K562 (cell line): ENCODE results near the gene TAF9. TPM values are rescaled to one million over a fixed set of nuclear protein-coding genes. Genes with fewer than 3 reads are reported as not detected.
"Not testable (repeated sequence)": the region's sequence is repeated elsewhere in the genome, so short reads cannot be mapped to it uniquely, and the experiment has no call there.

Source experiments
- ATAC-seq: fragments of 200-7000 bp; cut with Tn5 transposase; 3 replicates; pipeline ENCODE4 v1.9.1; 2020; ENCODE audit warnings: moderate library complexity
- BruUV-seq: library from RNA; stranded (reverse); fragments of 400-500 nt; replicated peaks from 2 replicates; lab custom pipeline; 2021; lab: Mats Ljungman, UMichigan
- CTCF ChIA-PET: fragments of 300-600 bp; formaldehyde crosslinking; extraction: SDS; loops from one replicate; lab custom pipeline; 2021; ENCODE audit warnings: low intra/inter-chr PET ratio; lab: Yijun Ruan, JAX
- POLR2A ChIA-PET: fragments of 300-600, 350-650 bp; sonication (Branson Sonifier 250); formaldehyde crosslinking; extraction: SDS; loops from one replicate; lab custom pipeline; 2021; ENCODE audit warnings: antibody characterized with exemption, inconsistent platforms; lab: Yijun Ruan, JAX
- DNase-seq, 4 experiments: peaks; one replicate each; pipeline versions ENCODE4 v3.0.0 to v3.0.0-alpha.2; 2011 to 2018; ENCODE audit warnings: low spot score in 3 of 4, mixed read lengths in 3 of 4; ENCODE audit errors: extremely low read depth in 1 of 4
- FAIRE-seq: peaks from 2 replicates; lab custom pipeline; 2011; peaks lifted over from hg19 to GRCh38; lab: Jason Lieb, UNC
- H2AFZ ChIP-seq: 2 replicates; pipeline ENCODE4 v1.6.0; 2011; ENCODE audit warnings: low read depth, low read length, control low read depth, inconsistent platforms
- H3K27ac ChIP-seq: fragments of 200-600 bp; 3 replicates; pipeline ENCODE4 v1.8.0; 2011; ENCODE audit warnings: low read depth, mild to moderate bottlenecking, control low read depth, inconsistent platforms, low read length, moderate library complexity, mixed read lengths; ENCODE audit errors: extremely low read depth
- H3K27me3 ChIP-seq, 2 experiments: fragments of 300-600 bp in 1 of 2; 2 replicates in 1 of 2; 3 replicates in 1 of 2; pipeline versions ENCODE4 v1.6.0 to v1.8.0; 2011; ENCODE audit warnings: inconsistent platforms in 2 of 2, low read length in 2 of 2, mild to moderate bottlenecking in 1 of 2, mixed read lengths in 1 of 2, moderate library complexity in 1 of 2; ENCODE audit not compliant: control insufficient read depth in 2 of 2, insufficient read depth in 2 of 2
- H3K36me3 ChIP-seq: fragments of 300-600 bp; 3 replicates; pipeline ENCODE4 v1.8.0; 2011; ENCODE audit warnings: mild to moderate bottlenecking, low read length, inconsistent platforms; ENCODE audit not compliant: control insufficient read depth, insufficient read depth
- H3K4me1 ChIP-seq, 2 experiments: fragments of 200-600 bp in 1 of 2; replicated peaks in 1 of 2; 2 replicates in 1 of 2; 3 replicates in 1 of 2; pipeline versions ENCODE4 v1.5.1 to v1.8.0; 2011; ENCODE audit warnings: inconsistent platforms in 2 of 2, low read length in 2 of 2, mild to moderate bottlenecking in 1 of 2, mixed read lengths in 1 of 2, moderate library complexity in 1 of 2; ENCODE audit not compliant: control insufficient read depth in 2 of 2, insufficient read depth in 2 of 2
- H3K4me2 ChIP-seq: 2 replicates; pipeline ENCODE4 v1.6.1; 2011; ENCODE audit warnings: low read length, control low read depth, inconsistent platforms, mixed read lengths; ENCODE audit not compliant: insufficient read depth
- H3K4me3 ChIP-seq: fragments of 200-600 bp; sonication (generic), shearing (Covaris generic); 2 replicates; pipeline ENCODE4 v1.5.1; 2016; ENCODE audit warnings: control low read depth, inconsistent platforms
- H3K79me2 ChIP-seq: fragments of 200-600 bp; 3 replicates; pipeline ENCODE4 v1.8.0; 2011; ENCODE audit warnings: low read length, inconsistent platforms; ENCODE audit not compliant: control insufficient read depth, insufficient read depth
- H3K9ac ChIP-seq, 2 experiments: 2 replicates each; pipeline versions ENCODE4 v1.6.0 to v1.6.1; 2011; ENCODE audit warnings: low read depth in 2 of 2, low read length in 2 of 2, control low read depth in 1 of 2, inconsistent platforms in 1 of 2, mild to moderate bottlenecking in 1 of 2, mixed read lengths in 1 of 2; ENCODE audit not compliant: insufficient read depth in 1 of 2
- H3K9me1 ChIP-seq: one replicate; pipeline ENCODE4 v1.6.0; 2011; ENCODE audit warnings: inconsistent platforms, mild to moderate bottlenecking, low read length, moderate library complexity; ENCODE audit not compliant: control insufficient read depth, insufficient read depth
- H3K9me3 ChIP-seq: replicated peaks from 2 replicates; pipeline ENCODE4 v1.5.1; 2011; ENCODE audit warnings: low read depth, low read length, inconsistent platforms; ENCODE audit not compliant: control insufficient read depth, insufficient read depth
- H4K20me1 ChIP-seq: replicated peaks from 2 replicates; pipeline ENCODE4 v1.6.1; 2011; ENCODE audit warnings: low read length, inconsistent platforms, mixed read lengths; ENCODE audit not compliant: control insufficient read depth, insufficient read depth
- DDX20 ChIP-seq: fragments of 450-650 bp; IDR thresholded peaks from 2 replicates; pipeline ENCODE4 v1.6.1; 2016; ENCODE audit warnings: missing genetic modification characterization, low read depth, mild to moderate bottlenecking, missing compliant biosample characterization, moderate library complexity
- PTTG1 ChIP-seq: fragments of 450-650 bp; IDR thresholded peaks from 2 replicates; pipeline ENCODE4 v1.6.1; 2016; ENCODE audit warnings: low read depth, mild to moderate bottlenecking, missing genetic modification characterization, missing compliant biosample characterization
- SP1 ChIP-seq: sonication (generic); formaldehyde crosslinking; IDR thresholded peaks from 2 replicates; pipeline ENCODE4 v1.8.1; 2022; ENCODE audit warnings: mild to moderate bottlenecking, missing genetic modification reagents
- SPI1 ChIP-seq: IDR thresholded peaks from 2 replicates; pipeline ENCODE4 v1.6.1; 2011; ENCODE audit warnings: low read depth, low read length, control low read depth, borderline replicate concordance
- WGBS: fragments of 100-300 bp; shearing (Covaris generic); methylation state at CpG from one replicate; pipeline ENCODE4 v1.1.6; 2016; ENCODE audit warnings: low coverage, mixed read lengths; ENCODE audit not compliant: insufficient coverage; ENCODE audit errors: missing lambda C conversion rate; 5-methylcytosine and 5-hydroxymethylcytosine counted together
- in situ Hi-C: fragments of 300-500 bp; cut with MboI; formaldehyde crosslinking; loops from 4 replicates; pipeline ENCODE4 v1.15.0; 2018; ENCODE audit warnings: inconsistent platforms, mixed read lengths
- intact Hi-C: fragments of 100-400 bp; cut with micrococcal nuclease; formaldehyde crosslinking; loops from 2 replicates; pipeline ENCODE4 v1.14.2; 2022
- polyA plus RNA-seq, 8 experiments: library from polyadenylated mRNA; depleted of rRNA in 4 of 8; stranded (reverse) in 5 of 8; unstranded in 3 of 8; fragments of >200 nt; fragmentation: Nextera tagmentation in 2 of 8; fragmentation: Illumina TruSeq in 1 of 8; extraction: Ambion mirVana in 2 of 8; extraction: Trizol in 1 of 8; gene quantifications; 2 replicates each; pipeline versions ENCODE4 v1.2.1 to v1.2.3, GENCODE V29; 2011 to 2014; ENCODE audit warnings: inconsistent platforms in 1 of 8, missing spikeins in 1 of 8
- total RNA-seq, 7 experiments: library from RNA; depleted of rRNA in 6 of 7; stranded (reverse); fragments of >200 nt in 6 of 7; fragmentation: Illumina TruSeq in 2 of 7; extraction: Trizol in 2 of 7; gene quantifications; 2 replicates each; pipeline versions ENCODE4 v1.2.1 to v1.2.3, GENCODE V29; 2011 to 2021; ENCODE audit warnings: low replicate concordance in 1 of 7
- TF ChIP-seq, protein P1 (sequence below): sonication (generic); IDR thresholded peaks from 2 replicates; pipeline ENCODE4 v1.6.1; 2016
- TF ChIP-seq, protein P2 (sequence below): fragments of 200-800 bp; sonication (Bioruptor generic); IDR thresholded peaks from 2 replicates; pipeline ENCODE4 v1.6.1; 2017; ENCODE audit warnings: missing genetic modification characterization, missing compliant biosample characterization
- TF ChIP-seq, protein P3 (sequence below): fragments of 450-650 bp; IDR thresholded peaks from 2 replicates; pipeline ENCODE4 v1.6.1; 2016; ENCODE audit warnings: antibody characterized with exemption

Gene TAF9
- total and polyA plus RNA-seq, 9 of the 15 experiments (the other 6 are each of a cell fraction or from before 2014, with no cell fraction given): 119 to 566 (median 207) TPM

DNA sequence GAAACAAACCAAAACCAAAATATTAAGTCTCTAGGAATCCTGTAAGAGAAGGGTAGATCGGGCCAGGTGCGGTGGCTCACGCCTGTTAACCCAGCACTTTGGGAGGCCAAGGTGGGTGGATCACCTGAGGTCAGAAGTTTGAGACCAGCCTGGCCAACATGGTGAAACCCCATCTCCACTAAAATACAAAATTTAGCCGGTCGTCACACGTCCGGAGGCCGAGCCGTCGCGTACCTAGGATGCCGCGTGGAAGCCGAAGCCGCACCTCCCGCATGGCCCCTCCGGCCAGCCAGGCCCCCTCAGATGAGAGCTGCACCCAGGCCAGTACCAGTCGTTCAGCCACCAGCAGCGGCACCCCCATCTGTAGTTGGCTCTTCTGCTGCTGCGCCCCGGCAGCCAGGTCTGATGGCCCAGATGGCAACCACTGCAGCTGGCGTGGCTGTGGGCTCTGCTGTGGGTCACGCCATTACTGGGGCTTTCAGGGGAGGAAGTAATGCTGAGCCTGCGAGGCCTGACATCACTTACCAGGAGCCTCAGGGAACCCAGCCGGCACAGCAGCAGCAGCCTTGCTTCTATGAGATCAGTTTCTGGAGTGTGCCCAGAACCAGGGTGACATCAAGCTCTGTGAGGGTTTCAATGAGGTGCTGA lies 35.5 kb downstream of the TAF9 start:
- H2AFZ ChIP-seq, H3K36me3 ChIP-seq, H3K27ac ChIP-seq, ATAC-seq, FAIRE-seq, CTCF ChIA-PET, H3K4me2 ChIP-seq, BruUV-seq, H3K27me3 ChIP-seq, H3K9me1 ChIP-seq, H3K9ac ChIP-seq, H3K4me3 ChIP-seq, H3K9me3 ChIP-seq, in situ Hi-C loops, H4K20me1 ChIP-seq, DNase-seq: not testable (repeated sequence)
- peaks cover 14% of the 10 kb centered on the region; the same call in 2 of the 3 replicates for H3K79me2 ChIP-seq
- peaks cover 7 to 33% of the 10 kb centered on the region in 2 experiments; a peak in 4 of 5 replicates for H3K4me1 ChIP-seq
- WGBS: 89% methylated on average over 18 of the region's 25 CpGs
- intact Hi-C loops: loop anchor here (1.0 to 10.0 kb wide), 3 partner anchors 67 to 309 kb away; no protein-coding TSS in a partner anchor
- POLR2A ChIA-PET: interaction anchor here (1.1 kb wide), 1 partner anchor 8 kb away, joined by 3 read pairs; no protein-coding TSS in a partner anchor

DNA sequence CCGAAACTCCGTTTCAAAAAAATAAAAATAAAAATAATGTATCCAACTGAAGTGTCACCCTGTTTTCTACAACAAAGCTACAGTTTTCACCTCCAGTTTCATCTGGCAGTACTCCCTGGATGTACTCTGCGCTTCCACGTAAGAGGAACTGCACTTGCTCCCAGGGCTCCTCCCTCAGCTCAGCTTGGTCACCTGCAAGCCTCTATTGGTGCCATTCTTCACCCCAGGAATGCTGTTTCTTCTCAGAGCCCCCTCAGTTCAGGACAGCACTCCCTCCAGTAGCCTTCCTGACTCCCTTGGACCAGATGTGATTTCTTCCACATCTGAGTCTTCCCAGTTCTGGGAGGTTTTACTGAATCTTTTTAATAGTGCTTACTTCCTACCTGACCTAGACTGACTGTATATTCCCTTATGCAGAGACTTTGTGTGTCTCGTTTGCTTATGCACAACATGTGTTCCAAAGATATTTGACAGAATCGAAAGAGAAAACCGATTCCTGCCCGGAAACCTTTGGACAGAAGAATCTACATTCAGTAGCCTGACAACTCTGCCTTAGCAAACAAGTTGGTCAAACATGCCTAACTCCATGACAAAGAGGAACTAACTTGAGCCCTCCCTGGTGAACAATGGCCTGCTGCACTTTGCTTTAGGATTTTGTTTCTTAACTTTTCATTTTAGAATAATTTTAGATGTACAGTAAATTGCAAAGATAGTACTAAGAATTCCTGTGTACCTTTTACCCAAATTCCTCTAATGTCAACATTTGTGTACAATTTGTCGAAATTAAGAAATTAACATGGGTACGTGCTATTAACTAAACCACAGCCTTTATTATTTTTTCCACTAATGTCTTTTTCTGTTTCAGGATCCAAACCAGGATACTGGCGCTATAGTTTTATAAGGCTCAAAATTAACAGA lies 37.5 kb downstream of the TAF9 start:
- WGBS: 41% methylated on average over 11 of the region's 11 CpGs
- POLR2A ChIA-PET: no interaction called here
- Histone ChIP-seq H3K79me2 (peaks cover 14% of the 10 kb centered on the region; the same call in 2 of the 3 replicates), H3K9me3 (no peaks in the 10 kb centered on the region), H3K4me2 (peak overlapping the region; percentile 89), H3K27ac (peak overlapping the region; percentile 93; the same call in 2 of the 3 replicates), H3K27me3 (no peaks in the 10 kb centered on the region), H3K36me3 (no peaks in the 10 kb centered on the region), H3K9ac (peak overlapping the region; percentile 6 to 79), H4K20me1 (no peaks in the 10 kb centered on the region), H3K4me3 (peak overlapping the region; percentile 56), H2AFZ (peak overlapping the region; percentile 99), H3K9me1 (no peaks in the 10 kb centered on the region), H3K4me1 (peaks cover 7 to 33% of the 10 kb centered on the region in 2 experiments; a peak in 4 of 5 replicates)
- intact Hi-C loops (loop anchor here (10.0 kb wide), 1 partner anchor 307 kb away; no protein-coding TSS in a partner anchor), in situ Hi-C loops (no loop called here)
- ATAC-seq: peak; percentile 17
- TSS peak; percentile 79 for BruUV-seq
- no peak for DNase-seq
- TF ChIP-seq SPI1 (peak; percentile 48; the same call in 1 of the 2 replicates), DDX20 (tag) (no peak), PTTG1 (0 out of 2 replicates have a peak, but pooled peaks have one; percentile 9), SP1 (CRISPR knock-in tag) (no peak)
- TF ChIP-seq, protein P1, sequence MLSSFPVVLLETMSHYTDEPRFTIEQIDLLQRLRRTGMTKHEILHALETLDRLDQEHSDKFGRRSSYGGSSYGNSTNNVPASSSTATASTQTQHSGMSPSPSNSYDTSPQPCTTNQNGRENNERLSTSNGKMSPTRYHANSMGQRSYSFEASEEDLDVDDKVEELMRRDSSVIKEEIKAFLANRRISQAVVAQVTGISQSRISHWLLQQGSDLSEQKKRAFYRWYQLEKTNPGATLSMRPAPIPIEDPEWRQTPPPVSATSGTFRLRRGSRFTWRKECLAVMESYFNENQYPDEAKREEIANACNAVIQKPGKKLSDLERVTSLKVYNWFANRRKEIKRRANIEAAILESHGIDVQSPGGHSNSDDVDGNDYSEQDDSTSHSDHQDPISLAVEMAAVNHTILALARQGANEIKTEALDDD: peak; percentile 64
- TF ChIP-seq, protein P2, sequence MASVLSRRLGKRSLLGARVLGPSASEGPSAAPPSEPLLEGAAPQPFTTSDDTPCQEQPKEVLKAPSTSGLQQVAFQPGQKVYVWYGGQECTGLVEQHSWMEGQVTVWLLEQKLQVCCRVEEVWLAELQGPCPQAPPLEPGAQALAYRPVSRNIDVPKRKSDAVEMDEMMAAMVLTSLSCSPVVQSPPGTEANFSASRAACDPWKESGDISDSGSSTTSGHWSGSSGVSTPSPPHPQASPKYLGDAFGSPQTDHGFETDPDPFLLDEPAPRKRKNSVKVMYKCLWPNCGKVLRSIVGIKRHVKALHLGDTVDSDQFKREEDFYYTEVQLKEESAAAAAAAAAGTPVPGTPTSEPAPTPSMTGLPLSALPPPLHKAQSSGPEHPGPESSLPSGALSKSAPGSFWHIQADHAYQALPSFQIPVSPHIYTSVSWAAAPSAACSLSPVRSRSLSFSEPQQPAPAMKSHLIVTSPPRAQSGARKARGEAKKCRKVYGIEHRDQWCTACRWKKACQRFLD (CRISPR knock-in tag): 0 out of 2 replicates have a peak, but pooled peaks have one; percentile 11
- TF ChIP-seq, protein P3, sequence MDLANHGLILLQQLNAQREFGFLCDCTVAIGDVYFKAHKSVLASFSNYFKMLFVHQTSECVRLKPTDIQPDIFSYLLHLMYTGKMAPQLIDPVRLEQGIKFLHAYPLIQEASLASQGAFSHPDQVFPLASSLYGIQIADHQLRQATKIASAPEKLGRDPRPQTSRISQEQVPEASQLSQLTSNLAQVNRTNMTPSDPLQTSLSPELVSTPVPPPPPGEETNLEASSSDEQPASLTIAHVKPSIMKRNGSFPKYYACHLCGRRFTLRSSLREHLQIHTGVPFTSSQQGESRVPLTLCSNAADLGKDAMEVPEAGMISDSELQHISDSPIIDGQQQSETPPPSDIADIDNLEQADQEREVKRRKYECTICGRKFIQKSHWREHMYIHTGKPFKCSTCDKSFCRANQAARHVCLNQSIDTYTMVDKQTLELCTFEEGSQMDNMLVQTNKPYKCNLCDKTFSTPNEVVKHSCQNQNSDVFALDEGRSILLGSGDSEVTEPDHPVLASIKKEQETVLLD: no peak
- CTCF ChIA-PET: interaction anchor here (0.6 kb wide), 1 partner anchor 67 kb away, joined by 3 read pairs; no protein-coding TSS in a partner anchor
- no peak for FAIRE-seq
